ENCODE data around the gene FAM53B.
A peak's percentile ranks its signal among the peaks of the same experiment; 100 is the strongest.

FAM53B gene

GRCh38 chr10:124704428-124705380 lies 39.5 kb downstream of the FAM53B start:
- Histone ChIP-seq H3K4me2 (ENCODE audit: low read length, poor library complexity, severe bottlenecking) (no peak overlapping the region), H2BK120ac (ENCODE audit: low read depth, low read length) (no peak overlapping the region), H3K27ac (ENCODE audit: low read length, poor library complexity, severe bottlenecking) (no peak overlapping the region), H3K4ac (ENCODE audit: low read depth in 1 of 2, low read length in 2 of 2) (peak overlapping the region; percentile 3 to 39), H4K8ac (ENCODE audit: low read length) (no peak overlapping the region), H2BK5ac (ENCODE audit: low read depth, low read length, poor library complexity, severe bottlenecking) (no peak overlapping the region), H2BK12ac (ENCODE audit: low read length in 2 of 2) (peak overlapping the region in 1 of 2 experiments; percentile 38), H3K27me3 (ENCODE audit: control insufficient read depth in 1 of 2, insufficient read depth in 1 of 2, low read length in 2 of 2) (no peaks in the 10 kb centered on the region), H2AK5ac (ENCODE audit: low read length, severe bottlenecking) (no peak overlapping the region), H3K4me3 (ENCODE audit: insufficient read depth in 1 of 2, low read depth in 1 of 2, low read length in 2 of 2) (no peak overlapping the region), H3K4me1 (ENCODE audit: control insufficient read depth, insufficient read depth, low read depth, low read length) (peaks cover 6% of the 10 kb centered on the region), H2AFZ (ENCODE audit: low read depth, low read length) (no peak overlapping the region), H3K23ac (ENCODE audit: low read length in 2 of 2) (no peak overlapping the region), H3K18ac (ENCODE audit: low read depth in 1 of 2, low read length in 2 of 2) (no peak overlapping the region), H2BK15ac (ENCODE audit: low read depth, poor library complexity, severe bottlenecking) (no peak overlapping the region), H3K9me3 (ENCODE audit: control insufficient read depth, low read length) (no peaks in the 10 kb centered on the region), H3K79me1 (replicated peaks; ENCODE audit: low read length, poor library complexity, severe bottlenecking) (peaks cover 45% of the 10 kb centered on the region), H4K91ac (ENCODE audit: low read length) (peak overlapping the region; percentile 58), H3K36me3 (ENCODE audit: control insufficient read depth in 1 of 2, insufficient read depth in 2 of 2, low read depth in 1 of 2, low read length in 2 of 2) (peaks cover 4 to 55% of the 10 kb centered on the region in 2 experiments), H3K9ac (ENCODE audit: low read length) (no peak overlapping the region), H3K14ac (ENCODE audit: low read length in 2 of 2) (peak overlapping the region in 1 of 2 experiments; percentile 19)
- no peak for DNase-seq
- 93% methylated on average over 11 of the region's 11 CpGs for WGBS

DNA sequence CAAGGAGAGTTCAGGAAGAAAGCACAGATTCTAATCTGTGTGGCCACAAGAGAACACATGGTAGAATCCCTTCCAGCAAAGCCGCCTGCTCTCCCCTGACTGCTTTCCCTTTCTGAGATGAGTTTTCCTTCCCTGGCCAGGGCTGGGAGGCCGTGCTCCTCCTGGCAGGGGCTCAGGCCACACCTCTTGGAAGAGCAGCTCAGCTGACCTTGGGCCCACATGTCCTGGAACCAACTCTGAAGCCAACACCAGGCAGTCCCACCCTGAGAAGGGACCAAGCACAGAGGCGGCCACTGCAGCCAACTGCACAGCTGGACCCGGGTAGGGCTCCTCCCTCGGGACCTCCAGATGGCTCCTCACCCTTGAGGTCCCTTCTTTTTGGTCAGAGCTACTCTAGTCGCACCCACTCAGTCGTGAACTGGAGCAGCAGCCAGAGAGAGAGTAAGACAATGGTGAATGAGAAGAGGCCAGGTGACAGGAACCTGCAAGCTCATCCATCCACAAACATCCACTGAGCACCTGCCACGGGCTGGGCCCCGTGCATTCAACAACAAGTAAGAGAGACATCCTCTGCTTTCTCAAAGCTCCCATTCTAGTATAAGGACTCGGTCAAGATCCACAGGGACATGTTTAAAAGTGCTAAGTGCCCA lies 40.3 kb downstream of the FAM53B start:
- Histone ChIP-seq H3K9ac (ENCODE audit: low read length) (peak overlapping the region; percentile 64), H3K27ac (ENCODE audit: low read length, poor library complexity, severe bottlenecking) (no peak overlapping the region), H2BK12ac (ENCODE audit: low read length in 2 of 2) (peak overlapping the region in 1 of 2 experiments; percentile 7), H2BK15ac (ENCODE audit: low read depth, poor library complexity, severe bottlenecking) (peak overlapping the region; percentile 60), H3K4me2 (ENCODE audit: low read length, poor library complexity, severe bottlenecking) (no peak overlapping the region), H2BK120ac (ENCODE audit: low read depth, low read length) (no peak overlapping the region), H4K8ac (ENCODE audit: low read length) (no peak overlapping the region), H3K4me1 (ENCODE audit: control insufficient read depth, insufficient read depth, low read depth, low read length) (peaks cover 4% of the 10 kb centered on the region), H3K14ac (ENCODE audit: low read length in 2 of 2) (no peak overlapping the region), H2AFZ (ENCODE audit: low read depth, low read length) (no peak overlapping the region), H3K9me3 (ENCODE audit: control insufficient read depth, low read length) (no peaks in the 10 kb centered on the region), H3K18ac (ENCODE audit: low read depth in 1 of 2, low read length in 2 of 2) (no peak overlapping the region), H2AK5ac (ENCODE audit: low read length, severe bottlenecking) (no peak overlapping the region), H3K27me3 (ENCODE audit: control insufficient read depth in 1 of 2, insufficient read depth in 1 of 2, low read length in 2 of 2) (no peaks in the 10 kb centered on the region), H2BK5ac (ENCODE audit: low read depth, low read length, poor library complexity, severe bottlenecking) (no peak overlapping the region), H3K36me3 (ENCODE audit: control insufficient read depth in 1 of 2, insufficient read depth in 2 of 2, low read depth in 1 of 2, low read length in 2 of 2) (peaks cover 4 to 61% of the 10 kb centered on the region in 2 experiments), H3K4ac (ENCODE audit: low read depth in 1 of 2, low read length in 2 of 2) (no peak overlapping the region), H4K91ac (ENCODE audit: low read length) (no peak overlapping the region), H3K4me3 (ENCODE audit: insufficient read depth in 1 of 2, low read depth in 1 of 2, low read length in 2 of 2) (peak overlapping the region in 1 of 2 experiments; percentile 22), H3K79me1 (replicated peaks; ENCODE audit: low read length, poor library complexity, severe bottlenecking) (peaks cover 46% of the 10 kb centered on the region), H3K23ac (ENCODE audit: low read length in 2 of 2) (no peak overlapping the region)
- DNase-seq, result peak; percentile 13
- WGBS, result 93% methylated on average over 10 of the region's 10 CpGs

DNA sequence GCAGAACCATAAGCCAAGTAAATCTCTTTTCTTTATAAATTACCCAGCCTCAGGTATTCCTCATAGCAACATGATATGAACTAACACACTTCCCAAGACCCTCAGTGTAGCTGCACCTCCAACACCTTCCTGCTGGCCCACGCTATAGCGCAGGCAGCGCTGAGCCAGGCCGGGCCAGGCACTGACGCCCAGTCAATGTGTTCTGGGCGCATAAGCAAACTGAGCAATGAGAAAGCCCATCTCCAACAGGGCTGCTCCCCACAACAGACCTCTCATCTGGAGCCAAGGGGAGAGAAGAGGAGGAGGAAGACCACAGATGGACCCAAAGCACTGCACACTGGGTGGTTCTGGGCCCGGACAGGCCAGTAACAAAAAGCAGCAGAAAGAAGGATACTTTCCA lies 40.8 kb downstream of the FAM53B start:
- no peak overlapping the region for H2BK5ac ChIP-seq (ENCODE audit: low read depth, low read length, poor library complexity, severe bottlenecking)
- peaks cover 4 to 66% of the 10 kb centered on the region in 2 experiments for H3K36me3 ChIP-seq (ENCODE audit: control insufficient read depth in 1 of 2, insufficient read depth in 2 of 2, low read depth in 1 of 2, low read length in 2 of 2)
- no peak overlapping the region for H4K91ac ChIP-seq (ENCODE audit: low read length)
- no peak overlapping the region for H3K4ac ChIP-seq (ENCODE audit: low read depth in 1 of 2, low read length in 2 of 2)
- no peaks in the 10 kb centered on the region for H3K27me3 ChIP-seq (ENCODE audit: control insufficient read depth in 1 of 2, insufficient read depth in 1 of 2, low read length in 2 of 2)
- WGBS, result 98% methylated on average over 7 of the region's 7 CpGs
- peaks cover 45% of the 10 kb centered on the region for H3K79me1 ChIP-seq (replicated peaks; ENCODE audit: low read length, poor library complexity, severe bottlenecking)
- H2BK120ac ChIP-seq (ENCODE audit: low read depth, low read length), result no peak overlapping the region
- no peak overlapping the region for H4K8ac ChIP-seq (ENCODE audit: low read length)
- no peak for DNase-seq
- no peak overlapping the region for H3K23ac ChIP-seq (ENCODE audit: low read length in 2 of 2)
- H2BK15ac ChIP-seq (ENCODE audit: low read depth, poor library complexity, severe bottlenecking), result peak overlapping the region; percentile 60
- no peak overlapping the region for H2AK5ac ChIP-seq (ENCODE audit: low read length, severe bottlenecking)
- H3K27ac ChIP-seq (ENCODE audit: low read length, poor library complexity, severe bottlenecking), result no peak overlapping the region
- no peak overlapping the region for H3K4me2 ChIP-seq (ENCODE audit: low read length, poor library complexity, severe bottlenecking)
- no peak overlapping the region for H3K14ac ChIP-seq (ENCODE audit: low read length in 2 of 2)
- H3K18ac ChIP-seq (ENCODE audit: low read depth in 1 of 2, low read length in 2 of 2), result peak overlapping the region in 1 of 2 experiments; percentile 48
- H3K9me3 ChIP-seq (ENCODE audit: control insufficient read depth, low read length), result no peaks in the 10 kb centered on the region
- peak overlapping the region; percentile 64 for H3K9ac ChIP-seq (ENCODE audit: low read length)
- H2AFZ ChIP-seq (ENCODE audit: low read depth, low read length), result no peak overlapping the region
- H3K4me1 ChIP-seq (ENCODE audit: control insufficient read depth, insufficient read depth, low read depth, low read length), result peaks cover 7% of the 10 kb centered on the region
- H2BK12ac ChIP-seq (ENCODE audit: low read length in 2 of 2), result peak overlapping the region in 1 of 2 experiments; percentile 33
- H3K4me3 ChIP-seq (ENCODE audit: insufficient read depth in 1 of 2, low read depth in 1 of 2, low read length in 2 of 2), result peak overlapping the region in 1 of 2 experiments; percentile 22
